SK-N-SH (cell line): ENCODE results near the gene MEGF6. TPM values are rescaled to one million over a fixed set of nuclear protein-coding genes. Genes with fewer than 3 reads are reported as not detected.

Source experiments
- CTCF ChIA-PET: fragments of 300-600, 350-600 bp; formaldehyde crosslinking; extraction: SDS; loops from one replicate; lab custom pipeline; 2021; lab: Yijun Ruan, JAX
- POLR2A ChIA-PET: fragments of 350-600 bp; sonication (Branson Sonifier 250); formaldehyde crosslinking; extraction: SDS; loops from one replicate; lab custom pipeline; 2020; ENCODE audit warnings: antibody characterized with exemption, inconsistent platforms; lab: Yijun Ruan, JAX
- DNase-seq: peaks from one replicate; pipeline ENCODE4 v3.0.0; 2012
- H2AFZ ChIP-seq: fragments of 200-600 bp; sonication (generic); 2 replicates; pipeline ENCODE4 v1.8.1; 2016; ENCODE audit warnings: antibody characterized with exemption, mild to moderate bottlenecking, low read depth
- H3F3A ChIP-seq: fragments of 200-600 bp; sonication (generic); replicated peaks from 2 replicates; pipeline ENCODE3; 2016; ENCODE audit warnings: antibody characterized with exemption, mild to moderate bottlenecking; ENCODE audit not compliant: insufficient read depth
- H3K27ac ChIP-seq, 2 experiments: fragments of 200-500 bp in 1 of 2; fragments of 200-600 bp in 1 of 2; sonication (Bioruptor generic) in 1 of 2; sonication (generic), shearing (Covaris generic) in 1 of 2; 2 replicates each; pipeline versions ENCODE4 v1.5.1 to v1.6.1; 2014 to 2016; ENCODE audit warnings: low read depth in 2 of 2, inconsistent platforms in 1 of 2, low read length in 1 of 2, mild to moderate bottlenecking in 1 of 2, mixed read lengths in 1 of 2
- H3K27me3 ChIP-seq: fragments of 200-600 bp; sonication (generic), shearing (Covaris generic); 2 replicates; pipeline ENCODE4 v1.6.1; 2016; ENCODE audit warnings: mixed run types; ENCODE audit not compliant: insufficient read depth
- H3K36me3 ChIP-seq, 2 experiments: fragments of 200-500 bp in 1 of 2; fragments of 200-600 bp in 1 of 2; sonication (Bioruptor generic) in 1 of 2; sonication (generic) in 1 of 2; replicated peaks in 1 of 2; 2 replicates each; pipeline versions ENCODE3 to v1.5.1; 2014 to 2016; ENCODE audit warnings: low read length in 1 of 2, mild to moderate bottlenecking in 1 of 2; ENCODE audit not compliant: insufficient read depth in 2 of 2, control insufficient read depth in 1 of 2
- H3K4me1 ChIP-seq, 2 experiments: fragments of 200-500 bp in 1 of 2; fragments of 200-600 bp in 1 of 2; sonication (Bioruptor generic) in 1 of 2; sonication (generic), shearing (Covaris generic) in 1 of 2; 2 replicates each; pipeline versions ENCODE4 v1.5.1 to v1.6.1; 2014 to 2016; ENCODE audit warnings: low read depth in 1 of 2, low read length in 1 of 2, mixed run types in 1 of 2; ENCODE audit not compliant: insufficient read depth in 2 of 2, control insufficient read depth in 1 of 2
- H3K4me2 ChIP-seq: fragments of 200-600 bp; sonication (generic), shearing (Covaris generic); 2 replicates; pipeline ENCODE4 v1.6.1; 2017; ENCODE audit warnings: mixed run types
- H3K4me3 ChIP-seq, 2 experiments: fragments of 200-500 bp in 1 of 2; fragments of 200-600 bp in 1 of 2; sonication (Bioruptor generic) in 1 of 2; sonication (generic), shearing (Covaris generic) in 1 of 2; 2 replicates each; pipeline versions ENCODE4 v1.5.1 to v1.8.1; 2014 to 2016; ENCODE audit warnings: low read depth in 2 of 2, inconsistent platforms in 1 of 2, low read length in 1 of 2, mild to moderate bottlenecking in 1 of 2, mixed read lengths in 1 of 2, moderate library complexity in 1 of 2
- H3K79me2 ChIP-seq: fragments of 200-600 bp; sonication (generic); 2 replicates; pipeline ENCODE4 v1.8.1; 2017; ENCODE audit warnings: mild to moderate bottlenecking; ENCODE audit not compliant: insufficient read depth
- H3K9ac ChIP-seq: fragments of 200-600 bp; sonication (generic); 2 replicates; pipeline ENCODE4 v1.6.1; 2017; ENCODE audit warnings: mixed run types
- H3K9me2 ChIP-seq: fragments of 200-600 bp; sonication (generic); 2 replicates; pipeline ENCODE4 v1.6.1; 2017; ENCODE audit warnings: mixed run types
- H3K9me3 ChIP-seq: fragments of 200-600 bp; sonication (generic); 2 replicates; pipeline ENCODE4 v1.6.1; 2017; ENCODE audit warnings: mixed run types, mild to moderate bottlenecking, moderate library complexity
- H4K20me1 ChIP-seq: fragments of 200-600 bp; sonication (generic); 2 replicates; pipeline ENCODE4 v1.6.1; 2017; ENCODE audit warnings: mild to moderate bottlenecking, mixed run types; ENCODE audit not compliant: insufficient read depth
- CHD2 ChIP-seq: fragments of 150-350 bp; IDR thresholded peaks from 2 replicates; pipeline ENCODE4 v1.6.1; 2018; ENCODE audit warnings: low read length; ENCODE audit not compliant: partially characterized antibody
- ELF1 ChIP-seq: IDR thresholded peaks from 2 replicates; pipeline ENCODE4 v1.4.0; 2012
- EP300 ChIP-seq, 2 experiments: IDR thresholded peaks; 2 replicates each; pipeline versions ENCODE4 v1.4.0 to v1.6.1; 2012; ENCODE audit warnings: borderline replicate concordance in 1 of 2, low read depth in 1 of 2, low read length in 1 of 2
- FOXJ3 ChIP-seq: sonication (generic); formaldehyde crosslinking; IDR thresholded peaks from 2 replicates; pipeline ENCODE4 v1.5.1; 2020; ENCODE audit warnings: mild to moderate bottlenecking, missing genetic modification reagents
- FOXM1 ChIP-seq: IDR thresholded peaks from 2 replicates; pipeline ENCODE4 v1.4.0; 2012; ENCODE audit warnings: low read depth, mild to moderate bottlenecking
- JUND ChIP-seq: IDR thresholded peaks from 2 replicates; pipeline ENCODE4 v1.4.0; 2012
- MEF2A ChIP-seq: IDR thresholded peaks from 2 replicates; pipeline ENCODE4 v1.4.0; 2012; ENCODE audit warnings: low read depth, borderline replicate concordance
- MXI1 ChIP-seq: IDR thresholded peaks from 2 replicates; pipeline ENCODE4 v1.6.1; 2012; ENCODE audit warnings: mild to moderate bottlenecking, low read depth, low read length, improper control_type of control experiment
- NRF1 ChIP-seq: IDR thresholded peaks from 2 replicates; pipeline ENCODE4 v1.6.1; 2012; ENCODE audit warnings: low read depth, mild to moderate bottlenecking, low read length
- POLR2AphosphoS5 ChIP-seq: IDR thresholded peaks from 2 replicates; pipeline ENCODE4 v1.6.1; 2012; ENCODE audit warnings: low read depth, low read length
- RAD21 ChIP-seq: IDR thresholded peaks from 2 replicates; pipeline ENCODE4 v1.6.1; 2012; ENCODE audit warnings: mild to moderate bottlenecking, low read length
- RCOR1 ChIP-seq: fragments of 150-350 bp; IDR thresholded peaks from 2 replicates; pipeline ENCODE4 v1.6.1; 2017; ENCODE audit warnings: antibody characterized with exemption, low read length
- RFX5 ChIP-seq: IDR thresholded peaks from 2 replicates; pipeline ENCODE4 v1.6.1; 2012; ENCODE audit warnings: mild to moderate bottlenecking, improper control_type of control experiment, low read length
- RXRA ChIP-seq: IDR thresholded peaks from 2 replicates; pipeline ENCODE4 v1.4.0; 2012; ENCODE audit warnings: low read depth, mild to moderate bottlenecking, borderline replicate concordance
- SIN3A ChIP-seq: IDR thresholded peaks from 2 replicates; pipeline ENCODE4 v1.6.1; 2012; ENCODE audit warnings: low read depth, mild to moderate bottlenecking, low read length, moderate library complexity, borderline replicate concordance
- USF1 ChIP-seq: IDR thresholded peaks from 2 replicates; pipeline ENCODE4 v1.4.0; 2012; ENCODE audit warnings: low read depth, borderline replicate concordance
- YY1 ChIP-seq: IDR thresholded peaks from 2 replicates; pipeline ENCODE4 v1.4.0; 2012; ENCODE audit warnings: low read depth, mild to moderate bottlenecking
- ZBTB33 ChIP-seq: IDR thresholded peaks from 2 replicates; pipeline ENCODE4 v1.4.0; 2012; ENCODE audit warnings: low read depth, borderline replicate concordance
- WGBS: methylation state at CpG from one replicate; pipeline ENCODE4 v1.1.6; 2017; ENCODE audit warnings: low lambda C conversion rate; 5-methylcytosine and 5-hydroxymethylcytosine counted together
- polyA plus RNA-seq, 3 experiments: library from polyadenylated mRNA; depleted of rRNA; stranded (reverse); fragments of >200 nt; gene quantifications; 2 replicates each; pipeline ENCODE4 v1.2.3, GENCODE V29; 2012
- TF ChIP-seq, protein P1 (sequence below): fragments of 150-350 bp; IDR thresholded peaks from 2 replicates; pipeline ENCODE4 v1.6.1; 2017; ENCODE audit warnings: antibody characterized with exemption, low read length, low read depth, borderline replicate concordance
- TF ChIP-seq, protein P2 (sequence below): IDR thresholded peaks from 2 replicates; pipeline ENCODE4 v1.4.0; 2012; ENCODE audit warnings: low read depth

Gene MEGF6
- polyA plus RNA-seq, 1 of the 3 experiments (the other 2 are of a cell fraction), result 7.6 TPM

DNA sequence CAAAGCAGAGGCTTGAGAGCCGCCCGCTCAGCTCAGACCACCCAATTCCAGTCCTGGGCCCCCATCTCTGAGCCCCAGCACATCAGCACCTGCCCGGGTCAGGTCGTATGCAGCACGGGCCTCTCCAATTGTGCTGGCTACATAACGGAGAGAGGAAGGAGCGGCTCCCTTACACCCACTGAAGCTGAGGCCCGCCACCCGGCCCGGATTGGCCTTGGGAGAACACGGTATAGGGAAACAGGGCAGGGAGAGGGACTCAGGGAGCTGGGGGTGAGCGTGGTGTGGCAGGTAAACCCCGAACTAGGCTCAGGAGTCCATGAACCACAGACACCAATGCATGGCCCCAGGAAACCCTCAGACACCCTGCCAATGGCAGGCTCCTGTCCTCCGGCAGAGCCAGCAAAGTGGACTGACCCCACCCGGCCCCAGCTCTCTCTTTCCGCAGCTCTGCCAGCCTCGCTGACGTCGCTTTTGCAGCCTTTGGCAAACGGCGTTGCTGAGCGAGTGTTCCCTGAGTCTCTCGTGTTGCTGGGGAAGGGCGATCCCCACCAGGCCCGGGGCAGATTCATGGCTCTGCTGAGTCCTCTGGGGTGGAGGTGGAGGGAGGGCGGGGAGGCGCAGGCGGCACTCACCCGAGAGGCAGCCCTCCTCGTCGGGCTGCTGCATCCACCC, 16.5 kb downstream of the MEGF6 start:
- no peak for DNase-seq
- Histone ChIP-seq H3K4me3 (no peak overlapping the region), H3K9me3 (no peaks in the 10 kb centered on the region), H2AFZ (no peak overlapping the region), H3K79me2 (no peaks in the 10 kb centered on the region), H3K27me3 (no peaks in the 10 kb centered on the region), H3K9me2 (no peaks in the 10 kb centered on the region), H3K9ac (no peak overlapping the region), H4K20me1 (no peaks in the 10 kb centered on the region), H3K36me3 (no peaks in the 10 kb centered on the region), H3K27ac (no peak overlapping the region), H3F3A (no peaks in the 10 kb centered on the region), H3K4me1 (peaks cover 0 to 26% of the 10 kb centered on the region in 2 experiments; a peak in 1 of 4 replicates), H3K4me2 (no peak overlapping the region)
- TF ChIP-seq, protein P1, sequence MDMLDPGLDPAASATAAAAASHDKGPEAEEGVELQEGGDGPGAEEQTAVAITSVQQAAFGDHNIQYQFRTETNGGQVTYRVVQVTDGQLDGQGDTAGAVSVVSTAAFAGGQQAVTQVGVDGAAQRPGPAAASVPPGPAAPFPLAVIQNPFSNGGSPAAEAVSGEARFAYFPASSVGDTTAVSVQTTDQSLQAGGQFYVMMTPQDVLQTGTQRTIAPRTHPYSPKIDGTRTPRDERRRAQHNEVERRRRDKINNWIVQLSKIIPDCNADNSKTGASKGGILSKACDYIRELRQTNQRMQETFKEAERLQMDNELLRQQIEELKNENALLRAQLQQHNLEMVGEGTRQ, result no peak
- TF ChIP-seq ELF1, result no peak
- TF ChIP-seq RCOR1, result no peak
- TF ChIP-seq NRF1, result no peak
- ChIA-PET CTCF (interaction anchor here (0.6 to 2.6 kb wide), 2 partner anchors 30 to 104 kb away, joined by 3 to 11 read pairs; no protein-coding TSS in a partner anchor), POLR2A (no interaction called here)
- WGBS, result 76% methylated on average over 16 of the region's 31 CpGs

DNA sequence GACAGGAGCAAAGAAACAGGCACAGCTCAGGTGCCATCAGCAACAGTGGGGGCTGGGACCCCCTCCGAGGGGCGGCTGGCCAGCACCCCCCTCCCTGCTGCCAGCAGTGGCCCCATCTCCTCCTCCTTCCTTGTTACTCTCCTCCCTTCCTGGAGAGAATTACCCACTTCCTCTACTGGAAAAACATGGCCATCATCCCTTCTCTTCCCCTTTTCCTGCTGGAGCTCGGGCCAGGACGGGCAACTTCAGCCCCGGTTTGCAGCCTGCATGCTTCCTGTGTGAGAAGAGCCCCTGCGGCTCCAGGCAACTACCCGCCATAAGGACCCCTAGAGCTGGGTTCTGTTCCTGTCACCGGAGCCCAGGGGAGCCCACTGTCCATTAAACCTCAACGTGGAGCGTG, 17.6 kb downstream of the MEGF6 start:
- CTCF ChIA-PET, result interaction anchor here (0.7 to 2.6 kb wide), 3 partner anchors 25 to 103 kb away, joined by 3 to 11 read pairs (median 5); no protein-coding TSS in a partner anchor
- Histone ChIP-seq H3K36me3 (no peaks in the 10 kb centered on the region), H3K4me3 (no peak overlapping the region), H3K9me2 (no peaks in the 10 kb centered on the region), H3K27ac (no peak overlapping the region), H3K4me2 (no peak overlapping the region), H3K27me3 (no peaks in the 10 kb centered on the region), H2AFZ (no peak overlapping the region), H3K9ac (no peak overlapping the region), H4K20me1 (no peaks in the 10 kb centered on the region), H3F3A (no peaks in the 10 kb centered on the region), H3K4me1 (peaks cover 0 to 16% of the 10 kb centered on the region in 2 experiments; a peak in 1 of 4 replicates), H3K79me2 (no peaks in the 10 kb centered on the region), H3K9me3 (no peaks in the 10 kb centered on the region)
- POLR2A ChIA-PET, result no interaction called here
- TF ChIP-seq, protein P2, sequence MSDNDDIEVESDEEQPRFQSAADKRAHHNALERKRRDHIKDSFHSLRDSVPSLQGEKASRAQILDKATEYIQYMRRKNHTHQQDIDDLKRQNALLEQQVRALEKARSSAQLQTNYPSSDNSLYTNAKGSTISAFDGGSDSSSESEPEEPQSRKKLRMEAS, result no peak
- TF ChIP-seq USF1 (no peak), ZBTB33 (no peak), YY1 (no peak), FOXM1 (no peak), MEF2A (no peak), FOXJ3 (CRISPR knock-in tag) (no peak), NRF1 (no peak), SIN3A (no peak), JUND (no peak), CHD2 (no peak), EP300 (IDR thresholded peaks at IDR 0.05; ENCODE audit: borderline replicate concordance in 1 of 2, low read depth in 1 of 2, low read length in 1 of 2) (no peak), RXRA (no peak), POLR2AphosphoS5 (no peak), MXI1 (no peak), RAD21 (no peak), RFX5 (no peak)
- 78% methylated on average over 8 of the region's 10 CpGs for WGBS
- no peak for DNase-seq
